ENCODE data around the gene RNF2. TPM values are rescaled to one million over a fixed set of nuclear protein-coding genes. Genes with fewer than 3 reads are reported as not detected.
"Not testable (repeated sequence)": the region's sequence is repeated elsewhere in the genome, so short reads cannot be mapped to it uniquely, and the experiment has no call there.

RNF2 gene
- 142 TPM for total RNA-seq

DNA sequence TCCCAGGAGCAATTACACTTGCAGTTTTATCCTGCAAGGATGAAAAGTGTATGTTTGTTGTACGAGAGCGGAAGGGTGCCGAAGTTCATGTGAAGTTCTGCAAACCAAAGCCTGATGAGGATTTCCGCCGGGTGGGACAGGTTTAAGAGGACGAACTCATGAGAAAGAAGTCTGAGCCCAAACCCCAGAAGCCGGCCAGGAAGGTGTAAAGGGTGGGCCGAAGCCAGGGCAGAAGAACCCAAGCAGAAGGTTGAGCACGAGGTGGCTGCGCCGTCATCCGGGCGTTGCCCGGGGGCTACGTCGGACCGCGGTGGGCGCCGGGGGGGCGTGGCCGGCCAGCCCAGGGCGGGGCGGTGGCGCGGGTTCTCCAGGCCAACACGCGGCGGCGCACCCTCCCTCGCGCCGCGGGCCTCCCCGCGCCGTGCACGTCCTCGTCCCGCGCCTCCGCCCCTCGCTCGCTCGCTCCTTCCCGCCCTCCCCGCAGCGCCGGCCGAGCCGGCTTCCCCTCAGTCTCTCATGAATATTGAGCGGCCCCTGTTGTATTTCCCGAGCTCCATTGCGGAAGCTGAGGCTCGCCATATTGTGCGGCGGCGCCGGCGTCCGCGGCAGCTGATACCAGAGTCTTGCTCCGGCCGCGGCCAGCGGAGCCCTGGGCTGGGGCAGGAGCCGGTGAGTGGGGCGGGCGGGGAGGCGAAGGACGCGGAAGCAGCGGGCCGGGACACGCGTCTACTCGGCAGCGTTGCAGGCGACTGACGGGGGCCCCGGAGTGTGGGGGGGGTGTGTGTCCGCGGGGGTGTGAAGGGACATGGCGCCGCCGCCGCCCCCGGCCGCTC is at the start of gene RNF2:
RNF2 (plus strand) TSS at position 578 of the 833 bp plus-strand sequence. CDS start 41,996 bp downstream, outside the sequence.
- DNase-seq (ENCODE audit: low spot score in 2 of 2) (peak; percentile 84 to 90), FAIRE-seq (no peak)

DNA sequence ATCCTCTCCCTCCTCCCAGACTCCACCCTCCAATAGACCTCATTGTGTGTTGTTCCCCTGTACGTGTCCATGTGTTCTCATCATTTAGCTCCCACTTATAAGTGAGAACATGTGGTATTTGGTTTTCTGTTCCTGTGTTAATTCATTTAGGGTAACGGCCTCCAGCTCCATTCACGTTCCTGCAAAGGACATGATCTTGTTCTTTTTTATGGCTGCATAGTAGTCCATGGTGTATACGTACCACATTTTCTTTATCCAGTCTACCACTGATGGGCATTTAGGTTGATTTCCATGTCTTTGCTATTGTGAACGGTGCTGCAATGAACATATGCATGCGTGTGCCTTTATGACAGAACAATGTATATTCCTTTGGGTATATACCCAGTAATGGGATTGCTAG is 45.4 kb upstream of the RNF2 start:
- FAIRE-seq; DNase-seq (ENCODE audit: low spot score in 2 of 2): not testable (repeated sequence)

DNA sequence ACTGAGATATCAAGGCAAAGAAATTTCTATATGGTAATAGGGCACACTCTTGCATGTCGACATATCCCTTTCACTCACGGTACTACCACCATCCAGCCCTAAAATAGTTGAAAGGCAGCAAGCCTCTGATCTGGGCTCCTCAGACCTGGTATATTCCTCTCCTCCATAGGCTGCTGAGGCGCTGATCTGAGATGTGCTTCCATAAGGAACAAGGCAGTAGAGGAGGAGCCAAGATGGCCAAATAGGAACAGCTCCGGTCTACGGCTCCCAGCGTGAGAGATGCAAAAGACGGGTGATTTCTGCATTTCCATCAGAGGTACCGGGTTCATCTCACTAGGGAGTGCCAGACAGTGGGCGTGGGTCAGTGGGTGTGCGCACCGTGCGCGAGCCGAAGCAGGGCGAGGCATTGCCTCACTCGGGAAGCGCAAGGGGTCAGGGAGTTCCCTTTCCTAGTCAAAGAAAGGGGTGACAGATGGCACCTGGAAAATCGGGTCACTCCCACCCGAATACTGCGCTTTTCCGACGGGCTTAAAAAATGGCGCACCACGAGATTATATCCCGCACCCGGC is 44.0 kb upstream of the RNF2 start:
- not testable (repeated sequence) for DNase-seq (ENCODE audit: low spot score in 2 of 2); FAIRE-seq

DNA sequence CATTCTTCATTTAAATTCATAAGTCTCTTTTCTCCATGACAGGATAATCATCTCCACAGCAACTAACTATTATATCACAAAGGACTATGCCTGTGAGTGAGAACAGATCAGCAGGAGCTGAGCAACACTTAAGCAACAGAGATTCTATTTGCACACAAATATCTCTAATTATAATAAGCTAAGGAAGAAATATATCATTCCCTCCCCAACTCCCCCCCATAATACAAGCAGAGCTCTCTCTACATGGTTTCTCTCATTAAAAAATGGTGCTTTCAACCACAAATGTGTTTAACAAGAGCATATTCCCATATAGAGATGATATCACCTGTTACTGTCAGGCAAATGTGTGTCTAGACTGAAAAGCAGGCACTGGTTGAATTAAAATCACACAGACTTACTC is 36.5 kb upstream of the RNF2 start:
- FAIRE-seq: no peak
- DNase-seq (ENCODE audit: low spot score in 2 of 2): no peak

DNA sequence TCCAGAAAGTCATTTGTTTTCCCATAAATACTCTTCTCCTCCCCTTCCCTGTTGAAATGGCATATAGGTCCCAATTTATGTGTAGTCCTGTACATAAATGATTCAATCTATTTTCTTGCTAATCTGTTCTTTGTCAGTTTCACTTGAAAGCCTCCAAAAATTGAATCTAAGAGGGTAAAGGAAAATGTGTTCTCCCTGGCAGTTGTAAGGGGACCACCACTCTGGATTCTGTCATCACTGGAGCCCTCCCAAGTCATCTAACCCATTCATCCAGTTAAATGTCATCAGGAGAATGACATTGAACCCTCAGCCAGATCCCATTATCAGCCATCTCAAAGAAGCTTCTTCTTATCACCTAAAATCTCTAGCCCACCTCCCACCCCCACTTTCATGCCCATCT is 35.0 kb upstream of the RNF2 start:
- FAIRE-seq (no peak), DNase-seq (ENCODE audit: low spot score in 2 of 2) (no peak)

DNA sequence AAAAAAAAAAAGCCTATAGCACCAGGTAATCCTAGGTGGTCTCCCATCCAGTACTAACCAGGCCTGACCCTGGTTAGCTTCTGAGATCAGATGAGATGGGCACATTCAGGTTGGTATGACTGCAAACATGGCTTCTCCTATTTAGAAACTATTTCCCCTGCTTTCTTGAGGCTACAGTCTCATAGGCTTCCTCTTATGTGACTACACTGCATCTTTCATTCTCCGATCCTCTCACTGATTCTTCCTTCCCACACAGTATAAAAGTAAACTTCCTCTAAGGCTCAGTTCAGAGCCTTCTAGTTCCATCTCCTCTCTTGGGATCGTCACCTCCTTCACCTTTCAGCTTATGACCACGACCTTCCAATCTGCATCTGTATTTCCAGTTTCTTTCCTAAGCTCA is 30.4 kb upstream of the RNF2 start:
- FAIRE-seq (no peak), DNase-seq (ENCODE audit: low spot score in 2 of 2) (no peak)

DNA sequence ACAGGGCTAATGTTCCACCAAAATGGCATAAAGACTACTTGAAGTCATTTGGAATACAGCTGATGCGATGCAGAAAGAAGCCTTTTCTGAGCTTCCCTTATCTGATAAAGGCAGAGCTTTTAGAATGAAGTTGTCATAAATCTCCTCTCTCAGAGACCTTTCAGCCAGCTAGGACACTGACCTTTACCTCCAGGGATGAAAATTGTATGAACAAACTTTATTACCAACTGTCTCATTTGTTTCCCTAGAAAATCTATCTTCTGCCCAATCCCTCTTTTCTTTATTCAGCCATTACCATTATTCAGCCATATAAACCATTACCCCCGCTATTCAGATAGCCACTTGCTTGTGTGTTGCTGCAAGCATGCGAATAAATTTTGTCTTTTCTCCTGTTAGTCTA is 29.7 kb upstream of the RNF2 start:
- no peak for DNase-seq (ENCODE audit: low spot score in 2 of 2)
- no peak for FAIRE-seq

DNA sequence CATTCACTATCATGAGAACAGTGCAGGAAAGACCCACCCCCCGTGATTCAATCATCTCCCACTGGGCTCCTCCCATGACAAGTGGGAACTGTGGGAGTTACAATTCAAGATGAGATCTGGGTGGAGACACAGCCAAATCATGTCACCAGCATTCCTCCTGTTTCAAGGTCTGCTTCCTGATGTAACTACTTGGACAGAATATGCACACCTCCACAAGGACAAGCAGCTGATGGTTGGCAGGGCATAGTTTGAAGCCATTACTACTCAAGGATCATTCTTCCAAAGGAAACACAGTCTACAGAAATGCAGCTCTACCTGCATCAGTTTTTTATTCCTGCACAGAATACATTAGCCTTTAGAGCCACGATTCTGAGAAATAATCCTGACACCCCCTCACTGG is 28.5 kb upstream of the RNF2 start:
- FAIRE-seq: no peak

DNA sequence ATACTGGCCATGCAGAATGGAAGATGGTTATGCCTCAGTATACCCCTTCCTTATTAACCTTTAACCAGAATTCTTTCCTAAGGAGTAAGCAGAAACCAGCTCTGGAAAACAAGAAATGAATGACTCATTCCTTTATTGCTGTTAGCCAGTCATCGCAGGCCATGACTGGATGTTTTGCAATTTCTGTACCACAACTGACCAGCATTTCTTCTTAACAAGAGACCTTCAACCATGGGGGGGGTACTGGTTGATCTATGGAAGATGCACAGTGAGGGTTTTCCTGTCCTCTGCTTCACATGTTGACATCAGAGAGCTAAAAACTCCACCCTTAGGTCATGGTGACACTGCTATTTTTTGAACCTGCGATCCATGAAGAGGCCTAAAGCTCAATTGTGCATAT is 28.0 kb upstream of the RNF2 start:
- FAIRE-seq (no peak), DNase-seq (ENCODE audit: low spot score in 2 of 2) (no peak)

More for the DNA sequence above, 28.5 kb upstream of the RNF2 start:
- no peak for DNase-seq (ENCODE audit: low spot score in 2 of 2)

DNA sequence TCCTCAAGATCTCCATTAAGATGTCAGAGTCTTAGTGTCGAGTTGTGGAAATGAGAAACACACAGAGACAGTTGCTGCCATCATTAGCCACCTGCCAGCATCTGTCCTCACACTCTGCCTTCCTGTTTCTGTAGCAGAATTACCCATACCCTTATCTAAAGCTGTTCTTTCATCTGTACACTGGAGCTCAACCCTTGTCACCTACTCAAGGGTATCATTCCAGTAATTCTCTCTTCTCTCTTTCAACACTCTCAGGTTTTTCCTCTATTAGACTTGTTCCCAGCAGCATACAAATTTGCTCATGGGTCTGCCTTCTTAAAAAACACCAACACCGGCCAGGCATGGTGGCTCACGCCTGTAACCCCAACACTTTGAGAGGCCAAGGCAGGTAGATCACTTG is 27.4 kb upstream of the RNF2 start:
- DNase-seq (ENCODE audit: low spot score in 2 of 2): no peak
- FAIRE-seq: no peak

DNA sequence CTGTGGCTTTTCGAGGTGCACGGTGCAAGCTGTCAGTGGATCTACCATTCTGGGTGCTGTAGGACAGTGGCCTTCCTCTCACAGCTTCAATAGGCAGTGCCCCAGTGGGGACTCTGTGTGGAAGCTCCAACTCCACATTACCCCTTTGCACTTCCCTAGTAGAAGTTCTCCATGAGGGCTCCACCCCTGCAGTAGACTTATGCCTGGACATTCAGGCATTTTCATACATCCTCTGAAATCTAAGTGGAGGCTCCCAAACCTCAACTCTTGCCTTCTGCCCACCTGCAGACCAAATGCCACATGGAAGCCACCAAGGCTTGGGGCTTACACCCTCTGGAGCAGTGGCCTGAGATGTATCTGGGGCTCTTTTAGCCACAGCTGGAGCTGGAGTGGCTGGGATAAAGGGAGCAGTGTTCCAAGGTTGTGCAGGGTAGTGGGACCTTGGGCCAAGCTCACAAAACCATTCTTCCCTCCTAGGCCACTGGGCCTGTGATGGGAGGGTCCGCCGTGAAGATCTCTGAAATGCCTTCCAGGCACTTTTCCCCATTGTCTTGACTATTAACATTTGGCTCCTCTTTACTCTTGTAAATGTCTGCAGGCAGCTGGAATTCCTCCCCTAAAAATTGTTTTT is 18.0 kb upstream of the RNF2 start:
- no peak for FAIRE-seq

DNA sequence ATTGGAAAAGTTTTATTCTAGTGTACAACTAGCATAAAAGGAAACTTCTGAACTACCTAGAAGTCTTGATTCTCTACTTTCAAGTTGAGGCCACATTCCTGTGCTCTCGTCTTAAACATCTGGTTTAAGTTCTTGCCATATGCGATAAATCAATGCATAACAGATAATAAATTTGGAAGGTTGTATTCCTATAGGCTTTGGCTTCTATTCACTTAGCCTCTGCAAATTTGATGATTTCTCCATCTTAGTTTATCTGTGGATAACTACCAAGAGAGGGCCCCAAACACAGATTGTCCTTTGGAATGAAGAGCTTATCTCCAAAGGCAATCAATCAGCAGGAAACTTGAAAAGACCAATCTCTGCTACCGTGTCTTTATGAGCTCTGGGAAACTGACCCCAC is 11.7 kb upstream of the RNF2 start:
- FAIRE-seq: no peak
- no peak for DNase-seq (ENCODE audit: low spot score in 2 of 2)

More for the DNA sequence above, 18.0 kb upstream of the RNF2 start:
- DNase-seq (ENCODE audit: low spot score in 2 of 2): no peak

DNA sequence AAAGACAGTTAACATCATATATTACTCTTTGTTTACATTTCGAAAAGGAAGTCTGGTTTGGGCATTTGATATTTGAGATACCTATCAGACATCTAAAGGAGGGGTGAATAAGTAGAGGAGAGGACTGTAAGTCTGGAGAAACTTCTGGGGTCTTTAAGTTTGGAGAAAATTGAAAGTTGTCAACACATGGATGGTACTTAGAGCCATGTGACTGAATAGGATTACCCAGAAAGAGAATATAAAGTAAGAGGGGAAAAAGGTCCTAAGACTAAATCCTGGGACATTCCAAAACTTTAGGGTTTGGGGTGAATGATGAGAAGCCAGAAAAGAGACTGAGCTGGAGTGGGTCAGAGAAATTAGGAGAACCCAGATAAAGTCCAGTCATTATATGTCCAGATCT is 10.1 kb upstream of the RNF2 start:
- no peak for FAIRE-seq

DNA sequence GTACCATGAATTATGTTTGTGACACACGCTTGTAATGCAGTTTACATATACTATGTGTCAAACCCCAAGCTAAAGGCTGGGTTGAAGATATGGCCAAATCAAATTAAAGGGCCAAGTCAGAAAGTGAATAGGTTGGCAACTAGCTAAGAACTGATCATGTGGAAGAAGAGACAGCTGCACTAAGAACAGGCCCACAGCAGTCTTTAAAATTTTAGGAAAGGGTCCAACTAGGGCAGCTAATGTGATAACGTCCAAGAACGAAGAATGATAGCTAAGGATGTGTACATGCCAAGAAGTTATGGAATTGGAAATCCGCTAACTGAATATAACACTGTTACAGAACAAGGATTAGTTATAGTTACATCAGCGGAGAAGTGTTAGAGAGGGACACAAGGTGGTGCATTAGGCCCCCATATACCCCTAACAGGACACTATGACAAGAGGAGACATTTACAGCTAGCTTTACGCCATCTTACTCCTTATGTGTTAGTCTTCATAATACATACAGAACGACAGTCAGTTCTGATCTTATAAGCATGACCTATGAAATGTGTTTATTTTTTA is 6.5 kb upstream of the RNF2 start:
- FAIRE-seq: no peak
- no peak for DNase-seq (ENCODE audit: low spot score in 2 of 2)

More for the DNA sequence above, 10.1 kb upstream of the RNF2 start:
- DNase-seq (ENCODE audit: low spot score in 2 of 2): no peak

DNA sequence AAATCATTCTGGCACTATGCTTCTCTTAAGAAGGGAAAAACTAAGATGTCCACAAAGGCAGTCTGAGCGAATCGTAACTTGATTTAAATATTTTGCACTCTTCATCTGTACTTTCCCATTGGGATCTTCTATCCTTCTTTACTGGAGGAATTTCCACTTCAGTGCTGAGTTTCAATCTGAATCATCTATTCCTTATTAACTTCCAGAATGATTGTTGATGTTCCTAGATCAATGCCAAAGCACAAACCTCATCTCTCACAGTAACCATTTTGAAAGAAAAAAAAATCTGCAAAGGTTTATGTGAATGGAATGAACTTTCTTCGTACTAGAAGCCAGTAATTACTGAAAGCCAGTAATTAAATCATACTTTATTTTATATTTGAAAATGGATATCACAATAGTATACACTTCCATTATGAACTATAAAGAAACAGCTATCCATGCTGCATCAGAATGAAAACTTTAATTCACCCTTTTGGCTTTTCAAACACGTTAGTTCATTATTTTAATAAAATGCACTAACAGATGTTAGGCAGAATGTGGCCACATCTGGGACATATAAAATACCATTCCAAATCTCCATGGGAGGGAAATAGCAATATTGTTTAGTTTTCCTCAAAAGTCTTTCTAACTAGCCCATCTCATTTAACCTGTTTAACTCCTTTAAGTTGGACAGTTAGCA is 5.5 kb upstream of the RNF2 start:
- DNase-seq (ENCODE audit: low spot score in 2 of 2) (no peak), FAIRE-seq (no peak)

DNA sequence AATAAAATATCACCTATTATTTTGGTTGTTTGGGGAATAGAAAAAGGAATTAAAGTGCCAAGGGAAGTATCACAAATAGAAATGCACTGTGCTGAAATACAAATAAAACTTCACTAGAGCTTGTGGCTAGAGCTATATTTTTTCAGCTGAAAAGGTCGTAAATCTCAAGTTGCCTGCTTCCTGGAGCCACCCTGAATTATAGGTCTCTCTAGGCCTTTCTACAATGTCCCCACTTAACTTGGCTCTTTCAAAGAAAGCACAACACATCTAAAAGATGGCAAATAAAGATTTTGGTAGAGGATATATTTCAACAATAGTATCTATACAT is 5.0 kb upstream of the RNF2 start:
- DNase-seq (ENCODE audit: low spot score in 2 of 2) (no peak), FAIRE-seq (no peak)

DNA sequence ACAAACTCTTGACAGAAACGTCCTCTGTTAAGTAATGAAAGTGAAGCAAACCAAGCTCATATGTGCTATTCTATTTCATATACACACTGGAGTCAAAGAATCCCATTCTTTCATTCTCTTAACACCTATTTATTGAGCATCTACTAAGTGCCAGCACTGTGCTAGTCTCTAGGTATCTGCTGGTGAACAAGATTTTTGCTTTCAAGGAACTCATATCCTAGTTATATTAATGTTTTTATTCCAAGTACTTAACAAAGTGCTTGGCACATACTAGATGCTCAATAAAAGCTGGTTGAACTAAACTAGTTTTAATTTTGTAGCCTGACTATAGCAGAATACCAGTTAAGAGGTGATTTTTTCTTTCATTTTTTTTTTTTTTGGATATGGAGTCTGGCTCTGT is 3.6 kb upstream of the RNF2 start:
- FAIRE-seq: no peak
- no peak for DNase-seq (ENCODE audit: low spot score in 2 of 2)

DNA sequence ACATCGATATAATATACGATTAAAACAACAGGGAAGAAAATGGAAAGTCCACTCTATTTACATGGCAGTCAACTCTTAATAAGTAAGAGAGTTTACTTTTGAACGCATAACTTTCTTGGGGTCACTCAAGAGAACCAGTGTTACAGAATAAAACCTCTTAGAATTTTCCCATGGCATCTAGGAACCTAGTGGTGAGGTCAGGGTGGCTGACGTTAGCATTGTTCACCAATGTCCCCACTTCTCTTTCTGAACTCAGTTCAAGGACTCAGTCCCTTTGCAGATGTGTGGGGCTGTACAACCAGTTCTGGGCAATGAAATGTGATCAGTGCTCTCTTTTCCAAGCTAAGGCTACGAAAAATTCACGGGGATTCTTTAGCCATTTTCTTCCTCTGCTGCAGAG is 2.6 kb upstream of the RNF2 start:
- DNase-seq (ENCODE audit: low spot score in 2 of 2) (no peak), FAIRE-seq (no peak)

DNA sequence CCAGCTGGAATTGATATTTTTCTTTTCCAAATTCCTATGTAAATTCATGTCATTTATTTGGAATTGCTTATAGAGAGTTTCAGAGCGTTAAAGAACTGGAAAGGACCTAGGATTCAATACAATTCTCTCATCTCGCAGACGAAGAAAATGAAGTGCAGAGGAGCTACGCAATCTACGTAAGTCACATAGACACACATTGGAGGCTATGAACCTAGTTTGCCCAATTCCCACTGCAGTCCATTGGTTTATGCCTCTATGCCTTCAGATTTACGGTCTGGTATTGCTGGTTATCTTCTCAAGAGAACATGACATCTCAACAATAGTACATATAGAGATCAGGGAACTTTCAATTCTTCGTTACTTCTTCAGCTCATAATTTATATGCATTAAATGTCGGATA is 971 bp upstream of the RNF2 start:
- FAIRE-seq (no peak), DNase-seq (ENCODE audit: low spot score in 2 of 2) (no peak)

DNA sequence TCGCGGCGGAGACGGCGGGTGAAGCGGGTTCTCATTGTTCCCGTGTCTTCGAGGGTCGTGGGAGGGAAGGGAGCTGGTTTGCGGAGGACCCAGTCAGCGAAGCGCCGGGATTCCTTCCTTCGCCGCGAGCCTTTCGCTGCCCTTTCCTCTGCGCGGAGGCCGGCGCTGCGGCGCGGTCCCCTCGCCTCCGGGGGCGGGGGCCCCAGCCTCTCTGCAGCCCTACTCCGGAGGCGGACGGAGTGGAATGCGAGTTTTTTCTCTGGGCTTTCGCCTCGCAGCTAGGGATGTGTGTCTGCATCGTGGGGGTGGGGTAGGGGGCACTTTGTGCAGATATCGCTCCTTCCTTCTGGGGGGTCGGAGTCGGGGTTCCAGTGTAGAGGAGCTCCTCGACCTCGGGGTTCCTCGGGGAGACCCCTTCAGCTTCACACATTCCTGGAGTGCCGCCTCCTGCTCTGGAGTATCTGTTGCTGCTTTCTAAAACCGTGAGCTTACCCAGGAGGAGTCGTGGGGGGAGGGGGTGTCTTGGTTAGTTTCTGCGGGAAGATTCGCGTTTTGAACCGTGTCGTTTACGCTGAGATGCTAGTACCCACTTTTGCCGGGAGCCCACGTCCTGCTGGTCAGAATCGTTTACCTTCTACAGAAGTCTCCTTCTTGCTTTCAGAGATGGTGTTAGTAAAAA is 595 bp downstream of the RNF2 start:
- peak in 1 of 2 donors; percentile 27 for DNase-seq (ENCODE audit: low spot score in 2 of 2)
- no peak for FAIRE-seq
